Measurements from ENCODE around the gene ERC2. TPM values are rescaled to one million over a fixed set of nuclear protein-coding genes. Genes with fewer than 3 reads are reported as not detected.

Gene ERC2
- total and polyA plus RNA-seq, 2 of the 8 experiments (the other 6 are each of a cell fraction or from before 2014, with no cell fraction given) = 16.4 to 22.8 TPM

- no peak for TF ChIP-seq CHD7 (IDR thresholded peaks at IDR 0.05; ENCODE audit: insufficient replicate concordance, low read length)
- no peak for TF ChIP-seq MAFK (IDR thresholded peaks at IDR 0.05; ENCODE audit: low read depth, low read length)
- TF ChIP-seq EP300 (IDR thresholded peaks at IDR 0.05; ENCODE audit: borderline replicate concordance in 1 of 2, low read depth in 2 of 2, low read length in 2 of 2) = no peak
- no peak for TF ChIP-seq CTBP2 (IDR thresholded peaks at IDR 0.05; ENCODE audit: borderline replicate concordance, insufficient read depth, insufficient read length, low read length)
- peak; percentile 66; the same call in 1 of the 2 replicates for TF ChIP-seq KDM1A (IDR thresholded peaks at IDR 0.05; ENCODE audit: borderline replicate concordance, low read length)
- no peak for TF ChIP-seq JUND (IDR thresholded peaks at IDR 0.05; ENCODE audit: low read length)
- no peak for TF ChIP-seq CBX5 (IDR thresholded peaks at IDR 0.05; ENCODE audit: low read depth, low read length)
- no peak for TF ChIP-seq RXRA (IDR thresholded peaks at IDR 0.05; ENCODE audit: insufficient read depth, low read depth, low read length)
- TF ChIP-seq JUN (IDR thresholded peaks at IDR 0.05; ENCODE audit: low read depth, low read length) = no peak
Observed at GRCh38 chr3:55554634-55555425, 913.4 kb downstream of the ERC2 start (continued).

All from H1 (cell line).